ENCODE measurements around the gene METTL8.
"Not testable (repeated sequence)": the region's sequence is repeated elsewhere in the genome, so short reads cannot be mapped to it uniquely, and the experiment has no call there.

The METTL8 gene

GRCh38 chr2:171419333-171419732 is 14.5 kb downstream of the METTL8 start:
- DNase-seq (no peak), ATAC-seq (ENCODE audit: insufficient read depth, low read depth) (no peak)
- Histone ChIP-seq H2AFZ (ENCODE audit: low read depth, low read length) (no peak overlapping the region), H3K9me3 (ENCODE audit: insufficient read depth, low read length, severe bottlenecking) (peaks cover 16% of the 10 kb centered on the region), H3K9ac (ENCODE audit: low read depth, low read length) (no peak overlapping the region), H3K27me3 (ENCODE audit: insufficient read depth, low read length, poor library complexity) (no peaks in the 10 kb centered on the region), H3K36me3 (ENCODE audit: insufficient read depth, low read length) (no peaks in the 10 kb centered on the region), H3K27ac (ENCODE audit: low read length) (no peak overlapping the region), H3K4me1 (ENCODE audit: insufficient read depth, low read length) (no peaks in the 10 kb centered on the region), H4K20me1 (ENCODE audit: insufficient read depth, low read length) (no peaks in the 10 kb centered on the region), H3K4me2 (ENCODE audit: insufficient read depth, low read length) (no peak overlapping the region), H3K79me2 (ENCODE audit: insufficient read depth, low read length) (peaks cover 2% of the 10 kb centered on the region; the same call in 1 of the 2 replicates), H3K4me3 (ENCODE audit: low read depth in 1 of 2, low read length in 2 of 2) (no peak overlapping the region)
- TF ChIP-seq CTCF (IDR thresholded peaks at IDR 0.05; ENCODE audit: borderline replicate concordance, extremely low read depth, low read length, poor library complexity, severe bottlenecking) (no peak), EZH2 (IDR thresholded peaks at IDR 0.05; ENCODE audit: borderline replicate concordance, low read depth, low read length, severe bottlenecking) (no peak)

- Histone ChIP-seq H3K4me1 (ENCODE audit: insufficient read depth, low read length) (0 out of 2 replicates have a peak, but pooled peaks cover under 1% of the 10 kb centered on the region), H3K9ac (ENCODE audit: low read depth, low read length) (no peak overlapping the region), H3K4me3 (ENCODE audit: low read depth in 1 of 2, low read length in 2 of 2) (no peak overlapping the region), H3K36me3 (ENCODE audit: insufficient read depth, low read length) (no peaks in the 10 kb centered on the region), H3K27ac (ENCODE audit: low read length) (no peak overlapping the region), H4K20me1 (ENCODE audit: insufficient read depth, low read length) (no peaks in the 10 kb centered on the region), H3K9me3 (ENCODE audit: insufficient read depth, low read length, severe bottlenecking) (no peaks in the 10 kb centered on the region), H2AFZ (ENCODE audit: low read depth, low read length) (no peak overlapping the region), H3K27me3 (ENCODE audit: insufficient read depth, low read length, poor library complexity) (no peaks in the 10 kb centered on the region), H3K4me2 (ENCODE audit: insufficient read depth, low read length) (no peak overlapping the region), H3K79me2 (ENCODE audit: insufficient read depth, low read length) (peaks cover 2% of the 10 kb centered on the region; the same call in 1 of the 2 replicates)
- DNase-seq (peak; percentile 51), ATAC-seq (ENCODE audit: insufficient read depth, low read depth) (peak; percentile 78)
- TF ChIP-seq CTCF (IDR thresholded peaks at IDR 0.05; ENCODE audit: borderline replicate concordance, extremely low read depth, low read length, poor library complexity, severe bottlenecking) (peak; percentile 68), EZH2 (IDR thresholded peaks at IDR 0.05; ENCODE audit: borderline replicate concordance, low read depth, low read length, severe bottlenecking) (no peak)
Measured at GRCh38 chr2:171416009-171416926, 17.5 kb downstream of the METTL8 start.

GRCh38 chr2:171414645-171415044 is 19.1 kb downstream of the METTL8 start:
- H3K79me2 ChIP-seq (ENCODE audit: insufficient read depth, low read length); H3K9ac ChIP-seq (ENCODE audit: low read depth, low read length); H3K4me1 ChIP-seq (ENCODE audit: insufficient read depth, low read length); H2AFZ ChIP-seq (ENCODE audit: low read depth, low read length); H3K27ac ChIP-seq (ENCODE audit: low read length); H4K20me1 ChIP-seq (ENCODE audit: insufficient read depth, low read length); DNase-seq; H3K9me3 ChIP-seq (ENCODE audit: insufficient read depth, low read length, severe bottlenecking); H3K36me3 ChIP-seq (ENCODE audit: insufficient read depth, low read length); H3K4me3 ChIP-seq (ENCODE audit: low read depth in 1 of 2, low read length in 2 of 2); H3K4me2 ChIP-seq (ENCODE audit: insufficient read depth, low read length); H3K27me3 ChIP-seq (ENCODE audit: insufficient read depth, low read length, poor library complexity); ATAC-seq (ENCODE audit: insufficient read depth, low read depth): not testable (repeated sequence)

- Histone ChIP-seq H3K9ac (ENCODE audit: low read depth, low read length) (no peak overlapping the region), H2AFZ (ENCODE audit: low read depth, low read length) (no peak overlapping the region), H4K20me1 (ENCODE audit: insufficient read depth, low read length) (no peaks in the 10 kb centered on the region), H3K27ac (ENCODE audit: low read length) (no peak overlapping the region), H3K9me3 (ENCODE audit: insufficient read depth, low read length, severe bottlenecking) (no peaks in the 10 kb centered on the region), H3K4me3 (ENCODE audit: low read depth in 1 of 2, low read length in 2 of 2) (no peak overlapping the region), H3K4me1 (ENCODE audit: insufficient read depth, low read length) (0 out of 2 replicates have a peak, but pooled peaks cover 3% of the 10 kb centered on the region), H3K27me3 (ENCODE audit: insufficient read depth, low read length, poor library complexity) (no peaks in the 10 kb centered on the region), H3K4me2 (ENCODE audit: insufficient read depth, low read length) (no peak overlapping the region), H3K36me3 (ENCODE audit: insufficient read depth, low read length) (no peaks in the 10 kb centered on the region), H3K79me2 (ENCODE audit: insufficient read depth, low read length) (peaks cover 2% of the 10 kb centered on the region; the same call in 1 of the 2 replicates)
- DNase-seq (no peak), ATAC-seq (ENCODE audit: insufficient read depth, low read depth) (no peak)
- no peak for TF ChIP-seq CTCF (IDR thresholded peaks at IDR 0.05; ENCODE audit: borderline replicate concordance, extremely low read depth, low read length, poor library complexity, severe bottlenecking)
- TF ChIP-seq EZH2 (IDR thresholded peaks at IDR 0.05; ENCODE audit: borderline replicate concordance, low read depth, low read length, severe bottlenecking): no peak
Measured at GRCh38 chr2:171412571-171413175, 21.1 kb downstream of the METTL8 start.

Measured in DND-41 (cell line).